GM12878 (cell line): Measurements from ENCODE around the gene ITGB2.

Experiments used
- ATF7 ChIP-seq: fragments of 450-650 bp; IDR thresholded peaks from 2 replicates; pipeline ENCODE4 v1.6.1; 2016; ENCODE audit warnings: low read depth, mild to moderate bottlenecking
- BCLAF1 ChIP-seq: fragments of 450-650 bp; IDR thresholded peaks from 2 replicates; pipeline ENCODE4 v1.6.1; 2017; ENCODE audit warnings: antibody characterized with exemption, mild to moderate bottlenecking, moderate library complexity
- CREM ChIP-seq: IDR thresholded peaks from 2 replicates; pipeline ENCODE4 v1.6.1; 2014; ENCODE audit warnings: antibody characterized with exemption, low read depth
- CTCF ChIP-seq, 3 experiments: IDR thresholded peaks in 2 of 3; conservative IDR thresholded peaks in 1 of 3; 2 replicates each; pipeline ENCODE4 v1.5.1; 2011; ENCODE audit warnings: low read depth in 3 of 3, low read length in 3 of 3, mild to moderate bottlenecking in 3 of 3, control low read depth in 2 of 3, moderate library complexity in 2 of 3, inconsistent platforms in 1 of 3, mixed read lengths in 1 of 3; ENCODE audit not compliant: control insufficient read depth in 2 of 3, insufficient read depth in 1 of 3; ENCODE audit errors: extremely low read depth in 1 of 3
- E2F4 ChIP-seq: IDR thresholded peaks from 2 replicates; pipeline ENCODE4 v1.6.1; 2012; ENCODE audit warnings: low read depth, low read length, improper control_type of control experiment
- EZH2 ChIP-seq: IDR thresholded peaks from 2 replicates; pipeline ENCODE4 v1.6.1; 2012; ENCODE audit warnings: low read depth, mild to moderate bottlenecking, control low read depth, inconsistent platforms, low read length, borderline replicate concordance; ENCODE audit not compliant: control insufficient read depth
- MYC ChIP-seq: IDR thresholded peaks from 2 replicates; pipeline ENCODE4 v1.6.1; 2011; ENCODE audit warnings: mild to moderate bottlenecking, low read length, moderate library complexity, inconsistent platforms; ENCODE audit not compliant: insufficient read depth, insufficient replicate concordance, insufficient read length, severe bottlenecking
- NBN ChIP-seq: fragments of 450-650 bp; IDR thresholded peaks from 2 replicates; pipeline ENCODE4 v1.6.1; 2016
- NFIC ChIP-seq: IDR thresholded peaks from 2 replicates; pipeline ENCODE4 v1.6.1; 2012; ENCODE audit warnings: low read depth, mild to moderate bottlenecking, inconsistent platforms, low read length, moderate library complexity
- POLR2A ChIP-seq: IDR thresholded peaks from 2 replicates; pipeline ENCODE4 v1.6.1; 2011; ENCODE audit warnings: low read depth, mild to moderate bottlenecking, low read length
- POLR2AphosphoS5 ChIP-seq: IDR thresholded peaks from 2 replicates; pipeline ENCODE4 v1.6.1; 2011; ENCODE audit warnings: mild to moderate bottlenecking, low read length, inconsistent platforms
- RCOR1 ChIP-seq: conservative IDR thresholded peaks from 2 replicates; pipeline ENCODE4 v1.6.1; 2012; ENCODE audit warnings: low read depth, low read length, improper control_type of control experiment
- SKIL ChIP-seq: fragments of 450-650 bp; IDR thresholded peaks from 2 replicates; pipeline ENCODE4 v1.6.1; 2017; ENCODE audit warnings: mild to moderate bottlenecking, low read depth, inconsistent platforms; ENCODE audit not compliant: poor library complexity, severe bottlenecking
- USF2 ChIP-seq: IDR thresholded peaks from 2 replicates; pipeline ENCODE4 v1.6.1; 2011; ENCODE audit warnings: low read depth, low read length, improper control_type of control experiment, borderline replicate concordance

- no peak for TF ChIP-seq CREM
- no peak for TF ChIP-seq POLR2AphosphoS5
- no peak for TF ChIP-seq E2F4
- TF ChIP-seq POLR2A = no peak
- no peak for TF ChIP-seq CTCF (IDR thresholded peaks at IDR 0.05 in 2 of 3, conservative IDR thresholded peaks at IDR 0.05 in 1 of 3; ENCODE audit: control insufficient read depth in 2 of 3, extremely low read depth in 1 of 3, insufficient read depth in 1 of 3, low read depth in 3 of 3, low read length in 3 of 3)
- no peak for TF ChIP-seq NBN
- no peak for TF ChIP-seq SKIL
- TF ChIP-seq MYC = no peak
- TF ChIP-seq ATF7 = no peak
- no peak for TF ChIP-seq RCOR1
- no peak for TF ChIP-seq EZH2
- TF ChIP-seq NFIC = no peak
- no peak for TF ChIP-seq USF2
- no peak for TF ChIP-seq BCLAF1
Observed at GRCh38 chr21:44901391-44902074, 19.2 kb downstream of the ITGB2 start.
